Liver (tissue), 3 donors: Measurements from ENCODE around the gene EPS8L1.
"Not testable (repeated sequence)": the region's sequence is repeated elsewhere in the genome, so short reads cannot be mapped to it uniquely, and the experiment has no call there.

ENCODE experiments used
- JUND ChIP-seq, 2 donors: IDR thresholded peaks; 2 replicates each; pipeline ENCODE4 v1.6.1; 2016; ENCODE audit warnings: antibody characterized with exemption in 2 of 2
- RAD21 ChIP-seq, 2 donors: IDR thresholded peaks; 2 replicates each; pipeline ENCODE4 v1.6.1; 2016; ENCODE audit warnings: antibody characterized with exemption in 2 of 2, mild to moderate bottlenecking in 2 of 2
- RXRA ChIP-seq, 2 donors: IDR thresholded peaks; 2 replicates each; pipeline ENCODE4 v1.6.1; 2017 to 2018; ENCODE audit warnings: antibody characterized with exemption in 2 of 2, mild to moderate bottlenecking in 1 of 2
- SP1 ChIP-seq: IDR thresholded peaks from 2 replicates; pipeline ENCODE4 v1.6.1; 2018; ENCODE audit warnings: antibody characterized with exemption, mild to moderate bottlenecking
- TAF1 ChIP-seq: conservative IDR thresholded peaks from 2 replicates; pipeline ENCODE4 v1.6.1; 2016; ENCODE audit warnings: antibody characterized with exemption, mild to moderate bottlenecking
- YY1 ChIP-seq: IDR thresholded peaks from 2 replicates; pipeline ENCODE4 v1.6.1; 2016; ENCODE audit warnings: antibody characterized with exemption, mild to moderate bottlenecking
- TF ChIP-seq, protein P1 (sequence below): IDR thresholded peaks from 2 replicates; pipeline ENCODE4 v1.6.1; 2016; ENCODE audit warnings: antibody characterized with exemption
- TF ChIP-seq, protein P2 (sequence below): fragments of 150-350 bp; IDR thresholded peaks from 2 replicates; pipeline ENCODE4 v1.5.1; 2017; ENCODE audit warnings: improper control_type of control experiment, low read depth, low read length; ENCODE audit not compliant: missing input control
- TF ChIP-seq, protein P3 (sequence below): IDR thresholded peaks from 2 replicates; pipeline ENCODE4 v1.6.1; 2016; ENCODE audit warnings: antibody characterized with exemption
- TF ChIP-seq, protein P4 (sequence below): IDR thresholded peaks from 2 replicates; pipeline ENCODE4 v1.6.1; 2016; ENCODE audit warnings: antibody characterized with exemption
- donor health status: healthy.
- donor health status: healthy.

DNA sequence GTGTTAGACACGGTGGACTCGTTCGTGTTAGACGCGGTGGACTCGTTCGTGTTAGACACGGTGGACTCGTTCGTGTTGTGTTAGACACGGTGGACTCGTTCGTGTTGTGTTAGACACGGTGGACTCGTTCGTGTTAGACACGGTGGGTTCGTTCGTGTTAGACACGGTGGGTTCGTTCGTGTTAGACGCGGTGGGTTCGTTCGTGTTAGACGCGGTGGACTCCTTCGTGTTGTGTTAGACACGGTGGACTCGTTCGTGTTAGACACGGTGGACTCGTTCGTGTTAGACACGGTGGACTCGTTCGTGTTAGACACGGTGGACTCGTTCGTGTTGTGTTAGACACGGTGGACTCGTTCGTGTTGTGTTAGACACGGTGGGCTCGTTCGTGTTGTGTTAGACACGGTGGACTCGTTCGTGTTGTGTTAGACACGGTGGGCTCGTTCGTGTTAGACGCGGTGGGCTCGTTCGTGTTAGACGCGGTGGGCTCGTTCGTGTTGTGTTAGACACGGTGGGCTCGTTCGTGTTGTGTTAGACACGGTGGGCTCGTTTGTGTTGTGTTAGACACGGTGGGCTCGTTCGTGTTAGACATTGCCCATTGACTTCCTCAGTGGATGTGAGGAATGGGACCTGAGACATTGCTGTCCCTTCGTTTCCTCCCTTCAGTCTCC is 42.6 kb upstream of the EPS8L1 start:
- not testable (repeated sequence) for TF ChIP-seq RAD21 (IDR thresholded peaks at IDR 0.05); YY1; TAF1; RXRA (IDR thresholded peaks at IDR 0.05); SP1; JUND (IDR thresholded peaks at IDR 0.05)
- TF ChIP-seq, protein P1, sequence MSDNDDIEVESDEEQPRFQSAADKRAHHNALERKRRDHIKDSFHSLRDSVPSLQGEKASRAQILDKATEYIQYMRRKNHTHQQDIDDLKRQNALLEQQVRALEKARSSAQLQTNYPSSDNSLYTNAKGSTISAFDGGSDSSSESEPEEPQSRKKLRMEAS = not testable (repeated sequence)
- TF ChIP-seq, protein P2, sequence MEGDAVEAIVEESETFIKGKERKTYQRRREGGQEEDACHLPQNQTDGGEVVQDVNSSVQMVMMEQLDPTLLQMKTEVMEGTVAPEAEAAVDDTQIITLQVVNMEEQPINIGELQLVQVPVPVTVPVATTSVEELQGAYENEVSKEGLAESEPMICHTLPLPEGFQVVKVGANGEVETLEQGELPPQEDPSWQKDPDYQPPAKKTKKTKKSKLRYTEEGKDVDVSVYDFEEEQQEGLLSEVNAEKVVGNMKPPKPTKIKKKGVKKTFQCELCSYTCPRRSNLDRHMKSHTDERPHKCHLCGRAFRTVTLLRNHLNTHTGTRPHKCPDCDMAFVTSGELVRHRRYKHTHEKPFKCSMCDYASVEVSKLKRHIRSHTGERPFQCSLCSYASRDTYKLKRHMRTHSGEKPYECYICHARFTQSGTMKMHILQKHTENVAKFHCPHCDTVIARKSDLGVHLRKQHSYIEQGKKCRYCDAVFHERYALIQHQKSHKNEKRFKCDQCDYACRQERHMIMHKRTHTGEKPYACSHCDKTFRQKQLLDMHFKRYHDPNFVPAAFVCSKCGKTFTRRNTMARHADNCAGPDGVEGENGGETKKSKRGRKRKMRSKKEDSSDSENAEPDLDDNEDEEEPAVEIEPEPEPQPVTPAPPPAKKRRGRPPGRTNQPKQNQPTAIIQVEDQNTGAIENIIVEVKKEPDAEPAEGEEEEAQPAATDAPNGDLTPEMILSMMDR = not testable (repeated sequence)
- TF ChIP-seq, protein P3, sequence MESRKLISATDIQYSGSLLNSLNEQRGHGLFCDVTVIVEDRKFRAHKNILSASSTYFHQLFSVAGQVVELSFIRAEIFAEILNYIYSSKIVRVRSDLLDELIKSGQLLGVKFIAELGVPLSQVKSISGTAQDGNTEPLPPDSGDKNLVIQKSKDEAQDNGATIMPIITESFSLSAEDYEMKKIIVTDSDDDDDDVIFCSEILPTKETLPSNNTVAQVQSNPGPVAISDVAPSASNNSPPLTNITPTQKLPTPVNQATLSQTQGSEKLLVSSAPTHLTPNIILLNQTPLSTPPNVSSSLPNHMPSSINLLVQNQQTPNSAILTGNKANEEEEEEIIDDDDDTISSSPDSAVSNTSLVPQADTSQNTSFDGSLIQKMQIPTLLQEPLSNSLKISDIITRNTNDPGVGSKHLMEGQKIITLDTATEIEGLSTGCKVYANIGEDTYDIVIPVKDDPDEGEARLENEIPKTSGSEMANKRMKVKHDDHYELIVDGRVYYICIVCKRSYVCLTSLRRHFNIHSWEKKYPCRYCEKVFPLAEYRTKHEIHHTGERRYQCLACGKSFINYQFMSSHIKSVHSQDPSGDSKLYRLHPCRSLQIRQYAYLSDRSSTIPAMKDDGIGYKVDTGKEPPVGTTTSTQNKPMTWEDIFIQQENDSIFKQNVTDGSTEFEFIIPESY = not testable (repeated sequence)
- TF ChIP-seq, protein P4, sequence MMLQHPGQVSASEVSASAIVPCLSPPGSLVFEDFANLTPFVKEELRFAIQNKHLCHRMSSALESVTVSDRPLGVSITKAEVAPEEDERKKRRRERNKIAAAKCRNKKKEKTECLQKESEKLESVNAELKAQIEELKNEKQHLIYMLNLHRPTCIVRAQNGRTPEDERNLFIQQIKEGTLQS = not testable (repeated sequence)
